ENCODE data around the gene PRR19.

The PRR19 gene

DNA sequence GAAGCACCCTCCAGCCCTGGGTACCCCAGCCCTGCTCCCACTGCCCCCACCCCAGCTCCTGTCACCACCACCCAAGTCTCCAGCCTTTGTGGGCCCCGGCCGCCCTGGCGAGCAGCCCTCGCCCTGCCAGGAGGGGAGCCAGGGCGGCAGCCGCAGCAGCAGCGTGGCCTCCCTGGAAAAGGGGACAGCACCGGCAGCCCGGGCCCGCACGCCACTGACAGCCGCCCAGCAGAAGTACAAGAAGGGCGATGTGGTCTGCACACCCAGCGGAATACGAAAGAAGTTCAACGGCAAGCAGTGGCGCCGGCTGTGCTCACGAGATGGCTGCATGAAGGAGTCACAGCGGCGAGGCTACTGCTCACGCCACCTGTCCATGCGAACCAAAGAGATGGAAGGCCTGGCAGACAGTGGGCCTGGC, 28.9 kb upstream of the PRR19 start:
- no peak overlapping the region for H3K23ac ChIP-seq (ENCODE audit: low read length)
- H2BK5ac ChIP-seq (ENCODE audit: low read depth, low read length, poor library complexity), result no peak overlapping the region
- H2AFZ ChIP-seq (ENCODE audit: insufficient read depth, low read length, poor library complexity), result no peak overlapping the region
- no peak overlapping the region for H2AK5ac ChIP-seq (ENCODE audit: low read length)
- no peak overlapping the region for H4K8ac ChIP-seq (ENCODE audit: low read depth, low read length)
- no peak overlapping the region for H4K91ac ChIP-seq (ENCODE audit: low read depth, low read length)
- no peak overlapping the region for H2BK120ac ChIP-seq (ENCODE audit: insufficient read depth, low read length, poor library complexity)
- DNase-seq, result no peak
- H3K18ac ChIP-seq (ENCODE audit: low read length), result no peak overlapping the region
- H4K12ac ChIP-seq (ENCODE audit: low read depth, low read length), result no peak overlapping the region
- H3K36me3 ChIP-seq (ENCODE audit: control insufficient read depth in 1 of 2, insufficient read depth in 2 of 2, low read length in 2 of 2), result peaks cover 35 to 41% of the 10 kb centered on the region in 2 experiments
- H3K9me3 ChIP-seq (ENCODE audit: insufficient read depth, low read depth, low read length), result peaks cover 3% of the 10 kb centered on the region
- H3K14ac ChIP-seq (ENCODE audit: low read length), result no peak overlapping the region
- no peak overlapping the region for H3K4ac ChIP-seq (ENCODE audit: low read depth, low read length)
- H3K79me2 ChIP-seq (ENCODE audit: control insufficient read depth, insufficient read depth, low read length, poor library complexity), result peaks cover 9% of the 10 kb centered on the region
- no peak overlapping the region for H3K4me2 ChIP-seq (ENCODE audit: low read length)
- peaks cover 14% of the 10 kb centered on the region for H3K79me1 ChIP-seq (ENCODE audit: low read length)
- H3K9ac ChIP-seq (ENCODE audit: low read length), result no peak overlapping the region
- H2BK12ac ChIP-seq (ENCODE audit: low read length), result no peak overlapping the region
- H3K27me3 ChIP-seq (ENCODE audit: insufficient read depth, low read length), result no peaks in the 10 kb centered on the region
- no CpG with 5 or more reads among the region's 23 CpGs for WGBS (ENCODE audit: extremely low coverage, insufficient coverage, insufficient read length)
- H3K4me3 ChIP-seq (ENCODE audit: low read depth, low read length), result no peak overlapping the region
- H3K4me1 ChIP-seq (ENCODE audit: control insufficient read depth in 1 of 2, insufficient read depth in 2 of 2, low read length in 2 of 2), result peaks cover 16 to 17% of the 10 kb centered on the region in 2 experiments
- H3K27ac ChIP-seq (ENCODE audit: low read depth, low read length), result no peak overlapping the region

DNA sequence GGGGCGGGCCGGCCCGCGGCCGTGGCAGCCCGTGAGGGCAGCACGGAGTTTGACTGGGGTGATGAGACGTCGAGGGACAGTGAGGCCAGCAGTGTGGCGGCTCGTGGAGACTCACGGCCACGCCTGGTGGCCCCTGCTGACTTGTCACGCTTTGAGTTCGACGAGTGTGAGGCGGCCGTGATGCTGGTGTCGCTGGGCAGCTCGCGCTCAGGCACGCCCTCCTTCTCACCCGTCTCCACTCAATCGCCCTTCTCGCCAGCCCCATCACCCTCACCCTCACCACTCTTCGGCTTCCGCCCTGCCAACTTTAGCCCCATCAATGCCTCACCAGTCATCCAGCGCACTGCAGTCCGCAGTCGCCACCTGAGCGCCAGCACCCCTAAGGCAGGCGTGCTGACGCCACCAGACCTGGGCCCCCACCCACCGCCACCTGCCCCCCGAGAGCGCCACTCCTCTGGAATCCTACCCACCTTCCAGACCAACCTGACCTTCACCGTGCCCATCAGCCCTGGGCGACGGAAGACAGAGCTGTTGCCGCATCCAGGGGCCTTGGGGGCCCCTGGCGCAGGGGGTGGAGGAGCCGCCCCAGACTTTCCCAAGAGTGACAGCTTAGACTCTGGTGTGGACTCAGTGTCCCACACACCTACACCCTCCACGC, 28.4 kb upstream of the PRR19 start:
- no peak overlapping the region for H3K27ac ChIP-seq (ENCODE audit: low read depth, low read length)
- no peak for DNase-seq
- H3K79me1 ChIP-seq (ENCODE audit: low read length), result peaks cover 11% of the 10 kb centered on the region
- H3K79me2 ChIP-seq (ENCODE audit: control insufficient read depth, insufficient read depth, low read length, poor library complexity), result peaks cover 7% of the 10 kb centered on the region
- no peak overlapping the region for H2AFZ ChIP-seq (ENCODE audit: insufficient read depth, low read length, poor library complexity)
- no peak overlapping the region for H3K14ac ChIP-seq (ENCODE audit: low read length)
- no peak overlapping the region for H3K4ac ChIP-seq (ENCODE audit: low read depth, low read length)
- no peak overlapping the region for H3K18ac ChIP-seq (ENCODE audit: low read length)
- no peak overlapping the region for H2AK5ac ChIP-seq (ENCODE audit: low read length)
- H3K36me3 ChIP-seq (ENCODE audit: control insufficient read depth in 1 of 2, insufficient read depth in 2 of 2, low read length in 2 of 2), result peaks cover 35 to 41% of the 10 kb centered on the region in 2 experiments
- peaks cover 3% of the 10 kb centered on the region for H3K9me3 ChIP-seq (ENCODE audit: insufficient read depth, low read depth, low read length)
- H2BK120ac ChIP-seq (ENCODE audit: insufficient read depth, low read length, poor library complexity), result no peak overlapping the region
- no peak overlapping the region for H3K4me2 ChIP-seq (ENCODE audit: low read length)
- H3K27me3 ChIP-seq (ENCODE audit: insufficient read depth, low read length), result no peaks in the 10 kb centered on the region
- 100% methylated on average over 4 of the region's 43 CpGs for WGBS (ENCODE audit: extremely low coverage, insufficient coverage, insufficient read length)
- H2BK5ac ChIP-seq (ENCODE audit: low read depth, low read length, poor library complexity), result no peak overlapping the region
- H3K9ac ChIP-seq (ENCODE audit: low read length), result no peak overlapping the region
- peak overlapping the region; percentile 10 for H3K4me3 ChIP-seq (ENCODE audit: low read depth, low read length)
- H2BK12ac ChIP-seq (ENCODE audit: low read length), result no peak overlapping the region
- H4K12ac ChIP-seq (ENCODE audit: low read depth, low read length), result no peak overlapping the region
- H4K91ac ChIP-seq (ENCODE audit: low read depth, low read length), result no peak overlapping the region
- H3K23ac ChIP-seq (ENCODE audit: low read length), result no peak overlapping the region
- no peak overlapping the region for H4K8ac ChIP-seq (ENCODE audit: low read depth, low read length)
- peaks cover 16 to 22% of the 10 kb centered on the region in 2 experiments for H3K4me1 ChIP-seq (ENCODE audit: control insufficient read depth in 1 of 2, insufficient read depth in 2 of 2, low read length in 2 of 2)

DNA sequence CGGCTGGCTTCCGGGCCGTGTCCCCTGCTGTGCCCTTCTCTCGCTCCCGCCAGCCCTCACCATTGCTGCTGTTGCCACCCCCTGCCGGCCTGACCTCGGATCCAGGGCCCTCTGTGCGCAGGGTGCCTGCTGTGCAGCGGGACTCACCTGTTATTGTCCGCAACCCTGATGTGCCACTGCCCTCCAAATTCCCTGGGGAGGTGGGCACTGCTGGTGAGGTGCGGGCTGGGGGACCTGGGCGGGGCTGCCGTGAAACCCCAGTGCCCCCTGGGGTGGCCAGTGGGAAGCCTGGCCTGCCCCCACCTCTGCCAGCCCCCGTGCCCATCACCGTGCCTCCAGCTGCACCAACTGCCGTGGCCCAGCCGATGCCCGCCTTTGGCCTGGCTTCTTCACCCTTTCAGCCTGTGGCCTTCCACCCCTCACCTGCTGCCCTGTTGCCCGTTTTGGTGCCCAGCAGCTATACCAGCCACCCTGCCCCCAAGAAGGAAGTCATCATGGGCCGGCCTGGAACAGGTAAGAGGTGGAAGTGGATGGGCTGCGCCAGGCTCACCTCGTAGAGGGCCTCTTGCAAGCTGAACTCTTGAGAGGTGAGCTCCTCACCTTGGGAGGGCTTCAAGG, 27.8 kb upstream of the PRR19 start:
- Histone ChIP-seq H4K91ac (ENCODE audit: low read depth, low read length) (no peak overlapping the region), H2BK12ac (ENCODE audit: low read length) (no peak overlapping the region), H3K4me3 (ENCODE audit: low read depth, low read length) (no peak overlapping the region), H3K9ac (ENCODE audit: low read length) (no peak overlapping the region), H2AFZ (ENCODE audit: insufficient read depth, low read length, poor library complexity) (no peak overlapping the region), H3K27me3 (ENCODE audit: insufficient read depth, low read length) (no peaks in the 10 kb centered on the region), H3K18ac (ENCODE audit: low read length) (no peak overlapping the region), H2AK5ac (ENCODE audit: low read length) (no peak overlapping the region), H4K8ac (ENCODE audit: low read depth, low read length) (no peak overlapping the region), H3K79me1 (ENCODE audit: low read length) (peaks cover 11% of the 10 kb centered on the region), H3K9me3 (ENCODE audit: insufficient read depth, low read depth, low read length) (peaks cover 3% of the 10 kb centered on the region), H3K4me2 (ENCODE audit: low read length) (no peak overlapping the region), H3K27ac (ENCODE audit: low read depth, low read length) (no peak overlapping the region), H3K4me1 (ENCODE audit: control insufficient read depth in 1 of 2, insufficient read depth in 2 of 2, low read length in 2 of 2) (peaks cover 18 to 24% of the 10 kb centered on the region in 2 experiments), H3K14ac (ENCODE audit: low read length) (no peak overlapping the region), H4K12ac (ENCODE audit: low read depth, low read length) (no peak overlapping the region), H3K79me2 (ENCODE audit: control insufficient read depth, insufficient read depth, low read length, poor library complexity) (peaks cover 7% of the 10 kb centered on the region), H2BK120ac (ENCODE audit: insufficient read depth, low read length, poor library complexity) (no peak overlapping the region), H3K36me3 (ENCODE audit: control insufficient read depth in 1 of 2, insufficient read depth in 2 of 2, low read length in 2 of 2) (peaks cover 35 to 41% of the 10 kb centered on the region in 2 experiments), H3K4ac (ENCODE audit: low read depth, low read length) (no peak overlapping the region), H2BK5ac (ENCODE audit: low read depth, low read length, poor library complexity) (no peak overlapping the region), H3K23ac (ENCODE audit: low read length) (no peak overlapping the region)
- WGBS (ENCODE audit: extremely low coverage, insufficient coverage, insufficient read length), result no CpG with 5 or more reads among the region's 22 CpGs
- DNase-seq, result no peak

DNA sequence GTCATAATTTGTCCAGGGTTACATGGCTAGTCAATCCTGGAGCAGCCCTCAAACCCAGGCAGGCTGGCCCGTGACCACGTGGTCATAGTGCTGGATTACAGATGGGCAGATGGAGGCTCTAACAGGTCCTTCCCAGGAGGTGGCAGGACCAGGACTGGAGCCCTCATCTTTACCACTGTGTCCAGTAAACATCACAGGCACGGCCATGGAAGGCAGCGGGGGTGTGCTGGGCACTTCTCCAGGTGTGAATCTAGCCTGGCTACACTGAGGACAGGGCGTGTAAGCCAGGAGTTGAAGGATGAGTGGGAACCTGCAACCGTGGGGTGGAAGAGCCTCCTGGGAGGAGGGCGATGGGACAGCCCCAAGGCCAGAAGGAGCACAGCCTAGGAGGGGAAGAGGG, 26.8 kb upstream of the PRR19 start:
- Histone ChIP-seq H3K23ac (ENCODE audit: low read length) (no peak overlapping the region), H2BK12ac (ENCODE audit: low read length) (no peak overlapping the region), H3K79me2 (ENCODE audit: control insufficient read depth, insufficient read depth, low read length, poor library complexity) (peaks cover under 1% of the 10 kb centered on the region), H2BK5ac (ENCODE audit: low read depth, low read length, poor library complexity) (no peak overlapping the region), H3K4me2 (ENCODE audit: low read length) (no peak overlapping the region), H4K91ac (ENCODE audit: low read depth, low read length) (no peak overlapping the region), H2AFZ (ENCODE audit: insufficient read depth, low read length, poor library complexity) (no peak overlapping the region), H3K36me3 (ENCODE audit: control insufficient read depth in 1 of 2, insufficient read depth in 2 of 2, low read length in 2 of 2) (peaks cover 35 to 41% of the 10 kb centered on the region in 2 experiments), H3K4me1 (ENCODE audit: control insufficient read depth in 1 of 2, insufficient read depth in 2 of 2, low read length in 2 of 2) (peaks cover 15 to 20% of the 10 kb centered on the region in 2 experiments), H3K27ac (ENCODE audit: low read depth, low read length) (no peak overlapping the region), H3K79me1 (ENCODE audit: low read length) (peaks cover 8% of the 10 kb centered on the region), H3K27me3 (ENCODE audit: insufficient read depth, low read length) (no peaks in the 10 kb centered on the region), H2BK120ac (ENCODE audit: insufficient read depth, low read length, poor library complexity) (no peak overlapping the region), H2AK5ac (ENCODE audit: low read length) (no peak overlapping the region), H3K9ac (ENCODE audit: low read length) (no peak overlapping the region), H3K14ac (ENCODE audit: low read length) (no peak overlapping the region), H3K4me3 (ENCODE audit: low read depth, low read length) (no peak overlapping the region), H3K4ac (ENCODE audit: low read depth, low read length) (no peak overlapping the region), H4K8ac (ENCODE audit: low read depth, low read length) (no peak overlapping the region), H3K9me3 (ENCODE audit: insufficient read depth, low read depth, low read length) (peaks cover 3% of the 10 kb centered on the region), H3K18ac (ENCODE audit: low read length) (peak overlapping the region; percentile 21), H4K12ac (ENCODE audit: low read depth, low read length) (no peak overlapping the region)
- WGBS (ENCODE audit: extremely low coverage, insufficient coverage, insufficient read length), result no CpG with 5 or more reads among the region's 7 CpGs
- DNase-seq, result no peak
